ENCODE data around the gene NYAP1. TPM values are rescaled to one million over a fixed set of nuclear protein-coding genes. Genes with fewer than 3 reads are reported as not detected.
A peak's percentile ranks its signal among the peaks of the same experiment; 100 is the strongest.

NYAP1 gene
- total RNA-seq, 1 experiment from 2014 or later = 0.38 TPM

DNA sequence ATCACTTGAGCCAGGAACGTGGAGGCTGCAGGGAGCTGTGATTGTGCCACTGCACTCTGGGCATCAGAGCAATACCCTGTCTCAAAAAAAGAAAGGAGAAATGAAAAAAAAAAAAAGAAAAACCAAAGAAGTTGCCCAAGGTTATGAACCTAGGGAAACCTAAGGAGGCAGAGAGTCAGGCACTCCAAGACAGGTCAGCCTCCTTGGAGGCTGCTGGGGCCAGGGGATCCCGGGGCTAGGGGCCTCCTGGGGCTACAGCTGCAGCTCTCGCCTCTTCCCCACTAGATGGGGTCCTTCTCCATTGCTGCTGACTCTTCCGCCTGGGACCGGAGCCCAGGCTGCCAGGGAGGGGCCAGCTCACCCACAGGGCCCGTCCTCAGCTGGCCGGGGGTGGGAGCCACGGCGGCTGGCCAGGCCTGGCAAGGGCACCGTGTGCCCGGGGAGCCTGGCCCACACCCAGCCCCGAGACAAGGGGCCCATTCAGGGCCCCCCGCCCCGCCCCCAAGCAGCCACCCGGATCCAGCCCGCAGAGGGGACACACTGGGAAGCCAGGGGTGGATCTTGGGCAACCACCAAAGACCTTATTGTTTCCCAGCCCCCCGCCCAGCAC, 17.9 kb upstream of the NYAP1 start:
- peak; percentile 73 for DNase-seq
- peaks cover 13% of the 10 kb centered on the region for H3K36me3 Mint-ChIP-seq (ENCODE audit: insufficient read depth, unreplicated experiment)
- CTCF ChIA-PET = interaction anchor here (0.7 to 1.1 kb wide), 7 partner anchors 8 to 817 kb away, joined by 3 to 4 read pairs (median 3); no protein-coding TSS in a partner anchor
- H3K9me3 Mint-ChIP-seq (ENCODE audit: low read depth, unreplicated experiment) = no peaks in the 10 kb centered on the region
- intact Hi-C loops (cut with micrococcal nuclease; ENCODE audit: unreplicated experiment) = no loop called here
- H3K27me3 Mint-ChIP-seq (ENCODE audit: unreplicated experiment) = no peaks in the 10 kb centered on the region
- H3K4me1 Mint-ChIP-seq (ENCODE audit: low read depth, unreplicated experiment) = no peaks in the 10 kb centered on the region
- TF ChIP-seq, protein P1, sequence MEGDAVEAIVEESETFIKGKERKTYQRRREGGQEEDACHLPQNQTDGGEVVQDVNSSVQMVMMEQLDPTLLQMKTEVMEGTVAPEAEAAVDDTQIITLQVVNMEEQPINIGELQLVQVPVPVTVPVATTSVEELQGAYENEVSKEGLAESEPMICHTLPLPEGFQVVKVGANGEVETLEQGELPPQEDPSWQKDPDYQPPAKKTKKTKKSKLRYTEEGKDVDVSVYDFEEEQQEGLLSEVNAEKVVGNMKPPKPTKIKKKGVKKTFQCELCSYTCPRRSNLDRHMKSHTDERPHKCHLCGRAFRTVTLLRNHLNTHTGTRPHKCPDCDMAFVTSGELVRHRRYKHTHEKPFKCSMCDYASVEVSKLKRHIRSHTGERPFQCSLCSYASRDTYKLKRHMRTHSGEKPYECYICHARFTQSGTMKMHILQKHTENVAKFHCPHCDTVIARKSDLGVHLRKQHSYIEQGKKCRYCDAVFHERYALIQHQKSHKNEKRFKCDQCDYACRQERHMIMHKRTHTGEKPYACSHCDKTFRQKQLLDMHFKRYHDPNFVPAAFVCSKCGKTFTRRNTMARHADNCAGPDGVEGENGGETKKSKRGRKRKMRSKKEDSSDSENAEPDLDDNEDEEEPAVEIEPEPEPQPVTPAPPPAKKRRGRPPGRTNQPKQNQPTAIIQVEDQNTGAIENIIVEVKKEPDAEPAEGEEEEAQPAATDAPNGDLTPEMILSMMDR (IDR thresholded peaks at IDR 0.05; ENCODE audit: unreplicated experiment) = peak; percentile 52
- no TSS peak for BruUV-seq (replicated peaks)
- H3K27ac Mint-ChIP-seq (ENCODE audit: unreplicated experiment) = no peak overlapping the region
- H3K4me3 Mint-ChIP-seq (ENCODE audit: low read depth, unreplicated experiment) = no peak overlapping the region

DNA sequence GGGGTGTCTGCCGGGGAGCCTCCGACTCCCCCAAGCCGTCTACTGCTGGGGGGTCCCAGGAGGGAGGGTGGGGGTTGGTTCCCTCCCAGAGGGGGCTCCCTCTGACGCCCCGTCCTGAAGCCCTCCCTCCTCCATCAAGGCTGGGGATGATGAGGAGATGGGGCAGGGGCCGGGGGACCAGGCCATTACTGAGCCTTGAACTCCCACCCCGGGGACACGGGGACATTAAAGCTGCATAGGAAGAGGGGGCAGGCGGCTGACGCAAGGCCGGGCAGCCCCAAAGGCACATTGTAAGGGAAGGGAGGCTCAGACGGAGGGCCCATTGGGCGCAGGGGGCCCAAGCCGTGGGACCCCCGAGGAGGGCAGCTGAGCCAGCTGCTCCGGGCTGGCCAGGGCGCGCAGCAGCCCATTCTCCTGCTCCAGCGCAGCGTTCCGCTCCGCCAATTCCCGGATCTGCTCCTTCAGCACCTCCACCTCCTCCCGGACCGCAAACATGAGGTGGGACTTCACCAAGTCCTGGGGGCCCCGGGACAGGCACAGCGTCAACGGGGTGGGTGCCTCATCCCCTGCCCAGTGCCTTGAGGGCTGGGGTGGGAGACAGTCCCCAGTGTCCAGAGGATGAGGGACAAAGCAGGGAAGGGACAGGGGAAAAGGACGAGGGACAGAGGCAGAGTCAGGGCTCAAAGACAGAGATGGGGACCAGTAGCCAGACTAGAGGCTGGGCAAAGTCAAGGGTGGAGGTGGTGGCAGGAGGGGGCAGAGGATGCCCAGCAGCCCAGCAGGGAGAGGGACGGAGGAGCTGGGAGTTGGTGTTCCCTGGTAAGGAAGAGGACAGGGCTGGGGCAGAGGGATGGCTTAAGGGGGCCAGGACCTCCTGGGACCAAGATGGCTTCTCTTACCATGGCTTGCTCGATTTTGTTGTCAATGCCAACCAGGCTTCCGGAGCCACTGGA, 16.8 kb upstream of the NYAP1 start:
- Mint-ChIP-seq H3K36me3 (ENCODE audit: insufficient read depth, unreplicated experiment) (peaks cover 13% of the 10 kb centered on the region), H3K27ac (ENCODE audit: unreplicated experiment) (no peak overlapping the region), H3K4me1 (ENCODE audit: low read depth, unreplicated experiment) (no peaks in the 10 kb centered on the region), H3K4me3 (ENCODE audit: low read depth, unreplicated experiment) (no peak overlapping the region), H3K9me3 (ENCODE audit: low read depth, unreplicated experiment) (no peaks in the 10 kb centered on the region), H3K27me3 (ENCODE audit: unreplicated experiment) (no peaks in the 10 kb centered on the region)
- DNase-seq = no peak
- TF ChIP-seq, protein P1 (IDR thresholded peaks at IDR 0.05; ENCODE audit: unreplicated experiment) = no peak
- no TSS peak for BruUV-seq (replicated peaks)
- intact Hi-C loops (cut with micrococcal nuclease; ENCODE audit: unreplicated experiment) = no loop called here
- CTCF ChIA-PET = interaction anchor here (0.6 kb wide), 1 partner anchor 1846 kb away, joined by 3 read pairs; no protein-coding TSS in a partner anchor

DNA sequence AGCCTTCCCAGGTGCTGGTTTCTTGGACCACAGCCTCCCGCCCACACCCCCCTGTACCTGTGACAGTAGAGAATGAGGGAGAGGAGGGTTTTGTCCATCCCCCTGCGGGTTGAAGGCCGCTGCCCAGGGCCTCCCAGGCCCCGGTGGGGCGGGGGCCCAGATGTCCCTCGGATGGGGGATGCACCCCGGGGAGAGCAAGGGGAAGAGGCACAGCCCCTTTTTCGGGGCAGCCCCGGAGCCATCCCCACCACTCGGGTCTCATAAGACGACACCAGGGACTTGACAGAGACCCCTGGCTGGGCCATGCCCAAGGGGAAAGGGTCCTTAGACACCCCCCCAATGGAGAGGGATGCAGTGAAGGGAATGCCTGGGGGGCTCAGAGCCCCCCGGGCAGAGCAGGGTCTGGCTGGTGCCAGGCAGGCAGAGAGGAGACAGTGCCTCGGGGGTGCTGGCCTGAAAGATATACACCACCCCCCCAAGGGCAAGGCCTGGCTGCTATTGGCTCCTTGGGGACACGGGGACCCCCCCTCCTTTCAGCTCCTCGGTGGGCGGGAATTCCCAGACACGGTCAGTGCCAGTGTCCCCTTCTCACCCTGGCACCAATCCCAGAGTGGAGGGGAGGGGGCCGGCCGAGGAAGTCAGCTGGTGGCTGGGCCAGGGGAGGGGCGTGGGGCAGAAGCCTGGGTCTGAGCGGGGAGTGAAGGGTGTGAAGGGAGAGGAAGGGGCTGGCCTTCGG, 15.9 kb upstream of the NYAP1 start:
- no peaks in the 10 kb centered on the region for H3K27me3 Mint-ChIP-seq (ENCODE audit: unreplicated experiment)
- peaks cover 13% of the 10 kb centered on the region for H3K36me3 Mint-ChIP-seq (ENCODE audit: insufficient read depth, unreplicated experiment)
- intact Hi-C loops (cut with micrococcal nuclease; ENCODE audit: unreplicated experiment) = loop anchor here (2.0 kb wide), 1 partner anchor 91 kb away; no protein-coding TSS in a partner anchor
- H3K9me3 Mint-ChIP-seq (ENCODE audit: low read depth, unreplicated experiment) = no peaks in the 10 kb centered on the region
- CTCF ChIA-PET = interaction anchor here (2.3 kb wide), 1 partner anchor 92 kb away, joined by 10 read pairs; no protein-coding TSS in a partner anchor
- no peak overlapping the region for H3K4me3 Mint-ChIP-seq (ENCODE audit: low read depth, unreplicated experiment)
- no peaks in the 10 kb centered on the region for H3K4me1 Mint-ChIP-seq (ENCODE audit: low read depth, unreplicated experiment)
- no peak for DNase-seq
- H3K27ac Mint-ChIP-seq (ENCODE audit: unreplicated experiment) = no peak overlapping the region
- TF ChIP-seq, protein P1 (IDR thresholded peaks at IDR 0.05; ENCODE audit: unreplicated experiment) = no peak
- no TSS peak for BruUV-seq (replicated peaks)
